Activated CD8-positive, alpha-beta memory T cell treated with anti-CD3 and anti-CD28 coated beads, Interleukin-2, amount 50 U/mL, for 4 hours (primary cell): ENCODE measurements around the gene AGAP1.
A peak's percentile ranks its signal among the peaks of the same experiment; 100 is the strongest.

Source experiments
- DNase-seq: peaks from one replicate; pipeline ENCODE4 v3.0.0-alpha.2; 2020

AGAP1 gene

GRCh38 chr2:235612181-235612950 is 118.5 kb downstream of the AGAP1 start:
- DNase-seq, result no peak

- no peak for DNase-seq
These were observed 119.8 kb downstream of the AGAP1 start for GRCh38 chr2:235613649-235614048.

- no peak for DNase-seq
These were observed 120.5 kb downstream of the AGAP1 start for GRCh38 chr2:235614176-235614860.

DNA sequence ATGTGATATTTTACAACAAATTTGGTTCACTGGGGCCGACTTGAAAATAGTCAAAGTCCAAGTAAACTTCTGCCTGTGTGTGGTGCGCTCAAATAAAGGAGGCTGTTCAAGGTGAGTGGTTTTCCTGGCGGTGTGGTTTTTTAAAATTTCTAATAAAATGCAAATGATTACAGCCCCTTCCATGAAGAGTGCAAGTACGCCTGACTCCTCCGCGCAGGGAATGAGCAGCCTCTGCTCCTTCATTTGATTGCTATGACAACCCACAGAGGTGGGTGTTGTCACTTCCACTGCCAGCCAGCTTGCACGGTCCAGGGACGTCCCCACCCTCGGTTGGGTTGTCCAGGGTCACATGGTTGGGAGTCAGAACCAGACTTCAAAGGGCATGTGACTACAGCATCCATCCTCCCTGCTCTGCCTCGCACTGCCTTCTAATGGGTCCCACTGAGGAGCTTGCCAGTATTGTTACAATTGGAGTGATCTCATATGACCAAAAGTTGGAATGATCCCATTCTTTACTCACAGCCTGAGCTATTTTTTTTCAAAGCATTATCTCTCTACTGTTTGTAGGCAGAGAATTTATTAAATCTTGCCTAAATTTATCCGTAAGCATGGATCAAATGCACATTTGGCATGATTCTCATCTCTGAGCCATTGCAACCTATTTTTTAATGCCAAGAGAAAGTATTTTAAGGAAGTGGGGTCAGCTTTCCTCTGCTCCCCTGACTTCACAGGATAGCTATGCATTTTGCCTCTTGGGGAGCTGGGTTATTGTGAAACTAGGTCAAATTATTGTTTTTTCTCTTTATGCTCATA is 121.3 kb downstream of the AGAP1 start:
- no peak for DNase-seq

DNA sequence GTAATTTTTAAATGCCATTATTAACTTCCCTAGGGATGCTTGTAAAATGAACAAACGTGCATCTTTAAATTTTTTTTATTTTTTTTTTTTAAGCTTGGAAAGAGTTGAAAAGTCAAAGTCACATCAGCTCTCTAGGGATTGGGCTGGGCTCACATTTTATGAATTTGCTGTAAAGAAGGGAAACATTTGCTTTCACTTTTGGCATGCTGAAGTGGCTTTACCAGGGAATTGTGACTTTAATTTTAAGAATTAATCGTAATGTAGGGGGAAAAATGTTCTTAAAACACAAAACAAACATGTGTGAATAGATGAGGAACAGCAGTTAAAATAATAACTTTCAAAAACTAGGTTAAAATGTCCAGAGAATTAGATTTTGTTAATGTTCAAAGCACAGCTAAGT is 123.0 kb downstream of the AGAP1 start:
- no peak for DNase-seq

DNA sequence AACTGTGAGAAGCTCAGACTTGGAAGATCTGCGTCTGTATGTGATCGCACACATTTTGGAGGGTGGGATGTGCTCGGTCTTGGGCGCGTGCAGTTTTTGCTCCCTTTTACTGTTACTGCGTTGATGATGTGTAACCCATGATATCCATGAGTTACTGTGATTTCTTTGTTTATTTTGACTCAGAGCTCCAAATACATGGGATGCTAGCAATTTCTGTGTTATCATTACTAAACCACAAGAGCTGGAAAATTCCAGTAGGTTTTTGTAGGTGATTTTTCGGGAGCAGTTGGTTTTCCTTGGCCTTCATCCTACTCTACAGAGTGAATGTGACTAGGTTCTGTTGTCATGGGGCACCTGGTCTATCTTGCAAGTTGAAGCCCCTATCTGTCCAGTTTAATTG is 124.2 kb downstream of the AGAP1 start:
- DNase-seq, result no peak

GRCh38 chr2:235619544-235619943 is 125.7 kb downstream of the AGAP1 start:
- no peak for DNase-seq

DNA sequence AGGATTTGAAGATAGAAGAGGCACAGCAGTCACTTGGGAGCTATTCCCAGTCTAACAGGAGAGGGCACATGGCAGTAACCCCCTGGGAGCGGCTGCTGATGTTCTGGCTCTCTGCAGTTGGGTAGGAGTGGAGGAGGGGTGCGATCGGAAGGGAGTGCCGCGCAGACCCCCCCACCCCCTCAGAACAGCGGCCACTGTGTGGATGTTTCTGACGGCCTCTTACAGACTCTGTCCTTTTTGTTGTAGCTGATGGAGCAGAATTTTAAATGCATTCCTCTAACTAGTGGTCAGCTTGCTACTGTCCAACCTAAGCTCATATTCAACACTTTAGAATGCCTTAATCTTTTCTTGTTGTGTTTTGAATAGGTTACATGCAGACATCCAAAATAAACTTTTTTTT is 127.9 kb downstream of the AGAP1 start:
- no peak for DNase-seq

- DNase-seq, result no peak
These were observed 129.3 kb downstream of the AGAP1 start for GRCh38 chr2:235623111-235623510.

DNA sequence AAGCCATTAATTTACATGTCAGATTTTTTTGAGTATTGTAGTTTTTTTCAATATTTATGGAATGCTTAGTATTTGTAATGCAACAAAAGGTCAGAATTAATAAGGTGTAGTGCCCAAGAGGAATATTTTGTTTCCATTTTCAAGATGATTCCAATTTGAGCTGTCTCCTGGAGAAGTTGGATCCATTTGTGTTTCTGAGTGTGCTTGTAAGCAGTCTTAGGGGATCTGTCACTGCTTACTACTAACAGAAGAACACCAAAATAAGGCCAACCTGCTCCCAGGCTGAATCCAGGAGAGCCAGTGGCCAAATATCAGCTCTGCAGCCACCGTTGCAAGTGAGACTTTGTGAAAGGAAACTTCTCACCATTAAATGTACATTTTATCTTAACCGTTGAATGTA is 129.9 kb downstream of the AGAP1 start:
- DNase-seq, result no peak

GRCh38 chr2:235626658-235627057 is 132.8 kb downstream of the AGAP1 start:
- DNase-seq, result no peak

DNA sequence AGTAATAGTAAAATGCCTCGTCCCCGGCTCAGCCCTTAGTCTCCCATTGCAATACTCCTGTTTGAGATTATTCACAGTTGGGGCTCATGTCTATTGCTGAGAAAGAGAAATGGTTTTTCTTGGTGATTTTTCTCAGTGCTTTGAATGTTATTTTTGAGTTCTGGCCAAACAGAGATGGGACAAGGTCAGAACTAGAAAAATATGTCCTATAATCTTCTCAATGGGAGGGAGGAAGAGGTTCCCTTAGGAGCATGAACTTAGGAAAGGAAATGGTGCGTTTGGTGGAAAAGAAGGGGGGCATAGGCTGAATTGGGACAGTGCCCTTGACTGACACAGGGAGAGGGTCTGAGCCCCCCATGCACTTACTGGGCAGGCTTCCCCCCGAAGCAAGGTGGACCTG is 133.8 kb downstream of the AGAP1 start:
- DNase-seq, result no peak

GRCh38 chr2:235630718-235631296 is 137.0 kb downstream of the AGAP1 start:
- no peak for DNase-seq

DNA sequence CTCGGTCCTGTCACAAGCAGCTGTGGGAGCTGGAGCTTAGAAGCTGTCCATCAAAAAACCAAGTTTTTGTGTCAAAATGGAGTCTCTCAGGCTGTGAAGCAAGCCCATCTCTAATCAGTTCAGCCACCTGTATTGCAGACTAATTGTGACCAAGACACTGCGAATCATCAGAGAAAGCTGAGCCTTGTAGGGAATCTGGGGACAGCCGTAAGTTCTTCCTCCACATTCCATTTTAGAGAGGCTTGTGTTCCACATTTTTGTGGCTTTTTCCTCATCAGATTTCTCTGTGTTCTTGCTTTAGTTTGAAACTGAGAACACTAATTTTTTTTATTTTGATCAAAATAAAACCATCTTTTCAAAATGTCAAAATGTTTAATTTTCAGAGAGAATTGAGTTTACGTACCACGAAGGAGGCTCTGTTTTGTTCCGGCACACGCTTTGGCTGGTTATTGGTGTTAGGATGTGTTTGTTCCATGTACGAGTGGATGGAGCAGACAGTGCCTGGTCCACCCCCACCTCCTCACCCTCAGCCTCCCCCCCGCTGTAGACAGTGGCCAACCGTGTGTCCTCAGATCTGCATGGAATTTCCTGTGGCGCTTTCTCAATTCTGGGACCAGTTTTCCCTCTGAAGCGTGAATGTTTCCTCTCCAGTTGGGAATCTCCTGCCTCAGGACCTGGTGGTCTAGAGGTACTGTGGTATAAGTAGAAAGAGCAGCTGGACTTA is 140.8 kb downstream of the AGAP1 start:
- no peak for DNase-seq

- no peak for DNase-seq
These were observed 142.7 kb downstream of the AGAP1 start for GRCh38 chr2:235636546-235636945.

GRCh38 chr2:235637896-235638295 is 144.1 kb downstream of the AGAP1 start:
- no peak for DNase-seq

DNA sequence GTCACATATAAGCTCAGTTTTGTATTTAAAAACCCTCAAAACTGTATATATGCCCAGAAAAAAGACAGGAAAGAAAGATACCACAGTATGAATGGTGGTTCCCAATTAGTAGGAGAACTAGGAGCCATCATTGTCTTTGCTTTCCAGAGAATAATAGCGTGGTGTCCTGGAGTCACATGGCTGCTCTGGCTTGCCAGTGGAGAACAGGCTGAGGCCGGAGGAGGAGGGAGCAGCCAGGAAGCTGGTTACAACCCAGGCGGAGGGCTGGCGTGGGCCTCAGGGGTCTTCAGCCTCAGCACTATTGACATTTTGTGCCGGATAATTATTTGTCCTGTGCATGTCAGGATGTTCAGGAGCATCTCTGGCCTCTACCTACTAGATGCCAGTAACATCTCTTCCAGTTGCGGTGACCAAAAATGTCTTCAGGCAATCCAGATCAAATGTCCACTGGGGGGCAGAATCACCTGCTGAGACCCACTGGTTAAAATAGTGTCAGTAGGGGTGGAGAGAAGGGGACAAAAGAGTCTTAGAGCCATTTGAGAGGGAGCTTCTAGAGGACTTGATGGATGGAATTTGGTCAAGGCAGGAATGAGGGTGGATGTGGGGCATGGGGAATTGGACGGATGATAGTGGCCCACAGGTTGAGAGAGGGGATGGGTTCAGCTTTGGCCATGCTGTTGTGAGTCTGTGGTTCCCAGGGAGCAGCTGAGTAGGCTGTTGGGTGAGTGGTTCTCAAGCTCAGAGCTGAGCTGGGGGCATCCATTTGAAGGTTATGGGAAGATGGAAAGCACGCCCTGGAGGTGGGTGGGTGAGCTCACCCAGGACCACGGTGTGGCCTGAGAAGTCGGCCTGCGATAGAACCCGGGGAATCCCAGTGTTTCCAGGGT is 144.9 kb downstream of the AGAP1 start:
- DNase-seq, result no peak

GRCh38 chr2:235639428-235639773 is 145.6 kb downstream of the AGAP1 start:
- DNase-seq, result no peak

DNA sequence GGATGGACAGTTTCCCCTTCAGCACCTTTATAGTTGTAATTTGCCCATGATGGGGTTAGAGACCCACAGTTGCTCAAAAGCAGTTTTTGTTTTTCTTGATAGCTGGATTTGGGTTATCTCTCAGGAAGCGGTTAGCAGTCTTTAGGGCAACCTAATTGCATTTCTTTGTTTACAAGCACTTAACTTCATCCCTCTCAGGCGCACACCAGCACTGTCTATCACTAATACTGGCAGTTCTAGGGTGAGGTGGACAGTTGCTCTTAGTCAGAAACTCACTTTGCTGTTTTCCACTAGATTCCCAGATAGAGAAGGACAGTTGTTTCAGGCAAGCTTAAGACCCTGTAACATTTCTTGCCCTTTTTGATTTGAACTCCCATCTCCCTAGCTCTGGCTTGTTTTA is 146.0 kb downstream of the AGAP1 start:
- DNase-seq, result no peak

DNA sequence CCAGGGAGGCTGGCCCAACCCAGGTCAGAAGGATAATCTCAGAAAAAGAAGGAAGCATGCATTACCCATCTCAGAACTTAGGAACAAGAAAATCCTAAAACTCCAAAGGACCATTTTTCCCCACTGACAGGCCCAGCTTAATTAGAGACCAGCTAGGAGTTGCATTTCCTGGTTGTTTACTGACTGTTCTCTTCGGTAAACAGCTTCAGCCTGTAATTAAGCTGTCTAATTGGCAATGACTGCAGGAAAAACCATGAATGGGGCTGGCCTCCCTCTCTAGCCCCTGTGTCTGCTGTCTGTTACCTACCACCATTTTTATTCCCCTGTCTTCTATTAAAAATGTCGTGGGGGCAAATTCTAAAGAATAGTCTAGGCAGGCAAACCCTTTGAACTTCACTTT is 146.5 kb downstream of the AGAP1 start:
- no peak for DNase-seq

DNA sequence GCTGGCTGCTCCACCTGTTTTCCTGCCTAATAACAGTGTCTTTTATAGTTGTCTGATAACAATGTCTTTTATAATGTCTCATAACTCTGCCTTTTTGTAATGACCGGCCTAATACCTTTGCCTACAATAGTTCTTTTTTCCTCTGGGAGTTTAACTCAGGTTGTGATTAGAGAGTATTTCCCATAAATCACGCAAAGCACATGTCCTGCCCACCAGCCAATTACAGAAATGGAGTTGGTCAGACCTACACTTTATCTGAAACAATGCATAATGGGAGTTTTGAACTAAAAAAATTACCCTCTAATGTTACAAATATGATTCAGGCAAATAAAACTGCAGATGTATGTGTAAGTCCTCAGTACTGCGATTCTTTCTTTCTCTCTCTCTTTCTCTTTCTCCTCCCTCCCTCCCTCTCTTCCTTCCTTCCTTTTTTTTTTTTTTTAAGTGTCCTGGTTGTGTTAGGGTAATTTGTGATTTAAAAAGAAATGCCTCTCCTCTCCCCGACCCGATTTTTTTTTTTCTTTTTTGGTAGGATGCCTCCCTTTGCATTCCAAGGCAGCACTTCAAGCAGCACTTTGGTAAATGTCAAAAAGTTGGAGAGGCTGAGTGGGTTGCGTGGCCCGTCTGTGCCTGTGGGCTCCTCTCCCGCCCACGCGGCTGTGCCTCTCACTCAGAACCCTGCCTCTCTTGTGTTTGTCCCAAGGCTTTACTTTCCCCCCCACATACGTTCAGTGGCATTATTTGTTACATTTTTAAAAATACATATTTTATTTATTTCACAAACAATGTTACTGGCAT is 147.3 kb downstream of the AGAP1 start:
- DNase-seq, result peak; percentile 21
